ENCODE results near the gene ADCK2. TPM values are rescaled to one million over a fixed set of nuclear protein-coding genes. Genes with fewer than 3 reads are reported as not detected.

The ADCK2 gene
- total RNA-seq, 4 donors from 2014 or later: 31.6 to 43.8 (median 37.4) TPM

GRCh38 chr7:140723574-140723973, 50.8 kb downstream of the ADCK2 start:
- no peak for DNase-seq
- Histone ChIP-seq H3K27ac (no peak overlapping the region), H3K9me3 (no peaks in the 10 kb centered on the region), H3K27me3 (no peaks in the 10 kb centered on the region), H3K4me3 (no peak overlapping the region), H3K4me1 (no peaks in the 10 kb centered on the region), H3K36me3 (peaks cover 0 to 9% (median 0%) of the 10 kb centered on the region in 4 donors)
- in situ Hi-C loops (cut with MboI; ENCODE audit: low pct_ligation_motif_present in 1 of 4, low pct_unique_long_range_greater_than_20kb in 1 of 4, low sequenced_read_pairs in 3 of 4) (no loop called here), intact Hi-C loops (cut with DNase I; ENCODE audit: low total_unique reads) (no loop called here)
- WGBS, 2 donors (ENCODE audit: low coverage in 1 of 2): 76 to 80% methylated on average over 3 of the region's 3 CpGs
- TF ChIP-seq POLR2A (IDR thresholded peaks at IDR 0.05) (no peak), POLR2AphosphoS5 (IDR thresholded peaks at IDR 0.05) (no peak), EP300 (IDR thresholded peaks at IDR 0.05; ENCODE audit: low read depth) (no peak), CTCF (IDR thresholded peaks at IDR 0.05) (no peak)

- 100% methylated on average over 1 of the region's 1 CpG for WGBS, 2 donors (ENCODE audit: low coverage in 1 of 2)
- no peak for DNase-seq
- Histone ChIP-seq H3K27ac (no peak overlapping the region), H3K27me3 (no peaks in the 10 kb centered on the region), H3K4me3 (no peak overlapping the region), H3K36me3 (peaks cover 0 to 16% (median 0%) of the 10 kb centered on the region in 4 donors), H3K9me3 (no peaks in the 10 kb centered on the region), H3K4me1 (no peaks in the 10 kb centered on the region)
- in situ Hi-C loops (cut with MboI; ENCODE audit: low pct_ligation_motif_present in 1 of 4, low pct_unique_long_range_greater_than_20kb in 1 of 4, low sequenced_read_pairs in 3 of 4) (no loop called here), intact Hi-C loops (cut with DNase I; ENCODE audit: low total_unique reads) (no loop called here)
- TF ChIP-seq CTCF (IDR thresholded peaks at IDR 0.05) (no peak), EP300 (IDR thresholded peaks at IDR 0.05; ENCODE audit: low read depth) (no peak), POLR2A (IDR thresholded peaks at IDR 0.05) (no peak), POLR2AphosphoS5 (IDR thresholded peaks at IDR 0.05) (no peak)
These were observed 52.0 kb downstream of the ADCK2 start for GRCh38 chr7:140724706-140725105.

- peaks cover 0 to 17% (median 0%) of the 10 kb centered on the region in 4 donors for H3K36me3 ChIP-seq
- no peak overlapping the region for H3K4me3 ChIP-seq
- TF ChIP-seq CTCF (IDR thresholded peaks at IDR 0.05) (no peak), EP300 (IDR thresholded peaks at IDR 0.05; ENCODE audit: low read depth) (no peak)
- no peaks in the 10 kb centered on the region for H3K4me1 ChIP-seq
- intact Hi-C loops (cut with DNase I; ENCODE audit: low total_unique reads) (no loop called here), in situ Hi-C loops (cut with MboI; ENCODE audit: low pct_ligation_motif_present in 1 of 4, low pct_unique_long_range_greater_than_20kb in 1 of 4, low sequenced_read_pairs in 3 of 4) (no loop called here)
- H3K27ac ChIP-seq: no peak overlapping the region
- no peaks in the 10 kb centered on the region for H3K9me3 ChIP-seq
- H3K27me3 ChIP-seq: no peaks in the 10 kb centered on the region
- 69 to 74% methylated on average over 2 of the region's 2 CpGs for WGBS, 2 donors (ENCODE audit: low coverage in 1 of 2)
- DNase-seq: no peak
These were observed 53.5 kb downstream of the ADCK2 start for GRCh38 chr7:140726281-140726680.

- WGBS, 2 donors (ENCODE audit: low coverage in 1 of 2): 80 to 89% methylated on average over 2 of the region's 2 CpGs
- TF ChIP-seq CTCF (IDR thresholded peaks at IDR 0.05) (no peak), EP300 (IDR thresholded peaks at IDR 0.05; ENCODE audit: low read depth) (no peak), POLR2AphosphoS5 (IDR thresholded peaks at IDR 0.05) (no peak), POLR2A (IDR thresholded peaks at IDR 0.05) (no peak)
- Histone ChIP-seq H3K9me3 (no peaks in the 10 kb centered on the region), H3K4me3 (no peak overlapping the region), H3K27ac (no peak overlapping the region), H3K27me3 (no peaks in the 10 kb centered on the region), H3K4me1 (no peaks in the 10 kb centered on the region), H3K36me3 (peaks cover 0 to 8% (median 0%) of the 10 kb centered on the region in 4 donors)
- in situ Hi-C loops (cut with MboI; ENCODE audit: low pct_ligation_motif_present in 1 of 4, low pct_unique_long_range_greater_than_20kb in 1 of 4, low sequenced_read_pairs in 3 of 4): no loop called here
- intact Hi-C loops (cut with DNase I; ENCODE audit: low total_unique reads): no loop called here
- no peak for DNase-seq
These were observed 59.7 kb downstream of the ADCK2 start for GRCh38 chr7:140732416-140732815.

Data from transverse colon (tissue), 4 donors.